ENCODE data around the gene PRG3. TPM values are rescaled to one million over a fixed set of nuclear protein-coding genes. Genes with fewer than 3 reads are reported as not detected.

PRG3 gene
- total RNA-seq, 2 donors from 2014 or later: not detected

DNA sequence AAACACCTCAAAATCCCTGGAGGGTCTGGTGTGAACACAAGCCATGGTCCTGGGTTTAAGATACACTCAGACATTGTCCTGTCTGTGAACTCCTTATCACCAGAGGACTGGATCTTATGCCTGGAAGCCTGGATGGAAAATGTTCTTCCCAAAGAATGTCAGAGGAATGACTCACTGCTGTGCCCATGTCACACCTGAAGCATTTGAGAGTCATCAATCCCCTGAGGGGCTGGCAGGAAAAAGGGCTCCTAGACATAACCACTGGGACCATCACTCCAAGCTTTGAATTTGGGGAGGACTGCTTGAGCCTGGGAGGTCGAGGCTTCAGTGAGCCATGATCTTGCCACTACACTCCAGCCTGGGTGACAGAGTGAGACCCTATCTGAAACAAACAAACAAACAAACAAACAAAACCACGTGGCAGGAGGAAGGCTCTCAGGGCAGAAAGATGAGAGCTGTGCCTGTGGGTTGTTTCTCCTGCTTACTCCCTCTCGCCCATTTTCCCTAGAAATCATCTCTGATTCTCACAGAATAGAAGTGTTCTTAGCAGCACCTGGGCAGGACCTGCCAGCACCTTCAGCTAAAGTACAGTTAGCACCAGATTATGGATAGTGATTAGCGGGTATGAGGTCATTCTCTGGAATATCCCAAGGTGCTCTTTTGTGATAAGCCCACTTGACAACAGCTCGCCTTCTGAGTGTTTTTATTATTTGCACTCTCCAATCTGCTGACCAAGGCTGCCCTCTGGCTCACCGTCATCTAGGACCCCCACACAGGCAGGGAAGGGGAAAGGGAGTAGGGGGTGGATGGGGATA, 21.4 kb upstream of the PRG3 start:
- DNase-seq: no peak
- intact Hi-C loops (cut with DNase I): no loop called here

DNA sequence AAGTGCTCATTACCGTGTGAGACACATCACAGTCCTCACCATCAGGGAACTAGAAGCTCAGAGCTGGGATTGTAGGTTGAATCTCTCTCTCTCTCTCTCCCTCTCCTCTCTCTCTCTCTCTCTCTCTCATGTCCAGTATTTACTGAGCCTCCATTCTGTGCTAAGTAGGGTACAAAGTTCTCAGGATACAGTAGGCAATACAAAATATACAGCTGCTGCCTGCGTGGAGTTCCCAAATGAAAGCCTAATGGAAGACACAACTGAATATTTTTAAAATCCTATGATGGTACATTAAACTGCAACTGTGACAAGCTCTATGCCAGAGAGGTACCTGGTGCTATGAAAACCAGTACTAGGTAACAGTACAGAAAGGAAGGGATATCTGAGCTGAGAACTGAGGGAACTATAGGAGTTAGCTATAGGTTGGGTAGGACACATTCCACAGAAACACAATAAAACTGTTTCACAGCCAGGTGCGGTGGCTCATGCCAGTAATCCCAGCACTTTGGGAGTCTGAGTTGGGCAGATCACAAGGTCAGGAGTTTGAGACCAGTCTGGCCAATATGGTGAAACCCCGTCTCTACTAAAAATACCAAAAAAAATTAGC, 19.1 kb upstream of the PRG3 start:
- intact Hi-C loops (cut with DNase I): no loop called here
- Histone ChIP-seq H3K27me3 (no peaks in the 10 kb centered on the region), H3K9ac (ENCODE audit: low read depth in 2 of 2, low read length in 2 of 2) (no peak overlapping the region), H3K27ac (no peak overlapping the region), H3K4me3 (no peak overlapping the region), H3K4me1 (no peaks in the 10 kb centered on the region), H3K9me3 (no peaks in the 10 kb centered on the region), H3K36me3 (no peaks in the 10 kb centered on the region)
- DNase-seq: no peak
- no peak for TF ChIP-seq CTCF (IDR thresholded peaks at IDR 0.05)

More for the DNA sequence above, 21.4 kb upstream of the PRG3 start:
- Histone ChIP-seq H3K27ac (no peak overlapping the region), H3K9me3 (no peaks in the 10 kb centered on the region), H3K9ac (ENCODE audit: low read depth in 2 of 2, low read length in 2 of 2) (no peak overlapping the region), H3K4me1 (no peaks in the 10 kb centered on the region), H3K36me3 (no peaks in the 10 kb centered on the region), H3K4me3 (no peak overlapping the region), H3K27me3 (no peaks in the 10 kb centered on the region)
- no peak for TF ChIP-seq CTCF (IDR thresholded peaks at IDR 0.05)

GRCh38 chr11:57399221-57399620, 18.3 kb upstream of the PRG3 start:
- Histone ChIP-seq H3K9me3 (no peaks in the 10 kb centered on the region), H3K27me3 (no peaks in the 10 kb centered on the region), H3K4me3 (no peak overlapping the region), H3K4me1 (no peaks in the 10 kb centered on the region), H3K27ac (no peak overlapping the region), H3K9ac (ENCODE audit: low read depth in 2 of 2, low read length in 2 of 2) (no peak overlapping the region), H3K36me3 (no peaks in the 10 kb centered on the region)
- intact Hi-C loops (cut with DNase I): no loop called here
- no peak for TF ChIP-seq CTCF (IDR thresholded peaks at IDR 0.05)
- DNase-seq: no peak

DNA sequence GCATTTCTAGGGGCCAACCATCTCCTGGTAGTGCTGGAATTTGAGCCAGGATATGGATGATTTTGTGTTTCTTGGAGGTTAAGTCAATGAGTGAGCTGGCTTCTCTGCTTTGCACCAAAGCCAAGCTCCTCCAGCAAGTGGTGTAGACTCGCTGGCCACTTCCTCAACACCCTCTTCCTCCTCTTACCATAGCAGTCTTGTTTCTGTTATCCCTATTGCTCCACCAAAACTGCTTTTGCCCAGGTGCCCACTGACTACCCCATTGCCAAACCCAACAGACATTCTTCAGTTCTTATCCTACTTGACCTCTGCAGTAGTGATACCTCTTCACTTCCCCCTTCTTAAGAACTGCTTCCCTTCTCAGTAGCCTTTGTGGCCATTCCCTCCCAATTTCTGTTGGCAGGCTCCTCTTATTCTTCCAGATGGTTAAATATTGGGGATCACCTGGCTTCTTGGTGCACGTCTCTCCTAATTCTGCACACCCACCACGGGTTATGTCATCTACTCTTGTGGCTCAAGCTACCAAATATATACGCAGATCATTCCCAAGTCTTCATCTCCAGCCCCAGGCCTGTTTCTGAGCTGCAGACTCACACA, 16.5 kb upstream of the PRG3 start:
- H3K9ac ChIP-seq (ENCODE audit: low read depth in 2 of 2, low read length in 2 of 2): no peak overlapping the region
- H3K4me3 ChIP-seq: no peak overlapping the region
- no peaks in the 10 kb centered on the region for H3K36me3 ChIP-seq
- H3K9me3 ChIP-seq: no peaks in the 10 kb centered on the region
- no peak for DNase-seq
- intact Hi-C loops (cut with DNase I): no loop called here
- H3K27ac ChIP-seq: no peak overlapping the region
- H3K27me3 ChIP-seq: no peaks in the 10 kb centered on the region
- H3K4me1 ChIP-seq: no peaks in the 10 kb centered on the region
- TF ChIP-seq CTCF (IDR thresholded peaks at IDR 0.05): no peak

DNA sequence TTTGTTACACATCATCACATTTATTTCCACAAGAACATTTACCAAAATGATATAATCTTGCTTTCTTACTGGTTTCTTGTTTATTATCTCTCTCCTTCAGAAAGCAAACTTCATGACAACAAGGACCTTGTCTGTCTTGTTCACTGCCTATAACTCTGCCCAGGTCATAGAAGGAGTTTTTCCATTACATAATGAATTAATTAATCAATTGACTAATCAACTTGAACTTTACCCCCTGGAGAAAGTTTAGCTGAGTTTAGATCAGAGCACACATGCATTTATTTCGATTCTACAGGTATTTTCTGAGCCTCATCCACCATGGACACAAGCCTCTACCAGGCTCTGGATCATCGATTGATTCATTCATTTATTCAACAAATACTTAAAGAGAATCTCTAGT, 15.8 kb upstream of the PRG3 start:
- intact Hi-C loops (cut with DNase I): no loop called here
- H3K36me3 ChIP-seq: no peaks in the 10 kb centered on the region
- no peaks in the 10 kb centered on the region for H3K27me3 ChIP-seq
- no peak overlapping the region for H3K27ac ChIP-seq
- no peaks in the 10 kb centered on the region for H3K9me3 ChIP-seq
- no peak overlapping the region for H3K9ac ChIP-seq (ENCODE audit: low read depth in 2 of 2, low read length in 2 of 2)
- DNase-seq: no peak
- no peak for TF ChIP-seq CTCF (IDR thresholded peaks at IDR 0.05)
- no peak overlapping the region for H3K4me3 ChIP-seq
- H3K4me1 ChIP-seq: no peaks in the 10 kb centered on the region
